Stomach smooth muscle (tissue), 2 donors: ENCODE data around the gene SND1.

Experiments used
- H3K27ac ChIP-seq: one replicate; pipeline ENCODE4 v1.7.0; 2013; ENCODE audit warnings: mild to moderate bottlenecking, low read length, inconsistent platforms
- H3K27me3 ChIP-seq, 2 donors: one replicate each; pipeline ENCODE4 v1.7.0; 2013; ENCODE audit warnings: low read length in 2 of 2; ENCODE audit not compliant: insufficient read depth in 2 of 2, control insufficient read depth in 1 of 2
- H3K36me3 ChIP-seq, 2 donors: one replicate each; pipeline ENCODE4 v1.7.0; 2013; ENCODE audit warnings: low read length in 2 of 2; ENCODE audit not compliant: control insufficient read depth in 2 of 2, insufficient read depth in 2 of 2
- H3K4me1 ChIP-seq: one replicate; pipeline ENCODE4 v1.7.0; 2013; ENCODE audit warnings: low read length; ENCODE audit not compliant: control insufficient read depth, insufficient read depth
- H3K4me3 ChIP-seq, 2 donors: one replicate each; pipeline ENCODE4 v1.7.0; 2013; ENCODE audit warnings: low read length in 2 of 2
- H3K9ac ChIP-seq, 2 donors: one replicate each; pipeline ENCODE4 v1.7.0; 2013; ENCODE audit warnings: low read length in 2 of 2, mild to moderate bottlenecking in 1 of 2
- H3K9me3 ChIP-seq, 2 donors: one replicate each; pipeline ENCODE4 v1.7.0; 2013; ENCODE audit warnings: low read length in 2 of 2; ENCODE audit not compliant: control insufficient read depth in 2 of 2
- donor health status: healthy.
- donor health status: Pancreatic carcinoma.

SND1 gene

GRCh38 chr7:128000854-128001265 is 348.9 kb downstream of the SND1 start:
- Histone ChIP-seq H3K9me3 (no peaks in the 10 kb centered on the region), H3K9ac (no peak overlapping the region), H3K36me3 (peaks cover 0 to 3% of the 10 kb centered on the region in 2 donors), H3K4me3 (no peak overlapping the region), H3K27me3 (no peaks in the 10 kb centered on the region), H3K4me1 (peaks cover 12% of the 10 kb centered on the region), H3K27ac (no peak overlapping the region)

- no peak overlapping the region for H3K4me3 ChIP-seq
- no peak overlapping the region for H3K27ac ChIP-seq
- no peaks in the 10 kb centered on the region for H3K27me3 ChIP-seq
- H3K36me3 ChIP-seq, result peaks cover 3 to 5% of the 10 kb centered on the region in 2 donors
- no peaks in the 10 kb centered on the region for H3K9me3 ChIP-seq
- H3K9ac ChIP-seq, result no peak overlapping the region
- peaks cover 3% of the 10 kb centered on the region for H3K4me1 ChIP-seq
Observed at GRCh38 chr7:128003167-128003566, 351.2 kb downstream of the SND1 start.

GRCh38 chr7:128003787-128004186 is 351.8 kb downstream of the SND1 start:
- no peak overlapping the region for H3K9ac ChIP-seq
- peaks cover 3% of the 10 kb centered on the region for H3K4me1 ChIP-seq
- H3K27me3 ChIP-seq, result no peaks in the 10 kb centered on the region
- no peak overlapping the region for H3K4me3 ChIP-seq
- H3K9me3 ChIP-seq, result no peaks in the 10 kb centered on the region
- peaks cover 2 to 5% of the 10 kb centered on the region in 2 donors for H3K36me3 ChIP-seq
- H3K27ac ChIP-seq, result no peak overlapping the region

GRCh38 chr7:128004623-128005022 is 352.6 kb downstream of the SND1 start:
- no peak overlapping the region for H3K4me3 ChIP-seq
- no peak overlapping the region for H3K9ac ChIP-seq
- H3K9me3 ChIP-seq, result no peaks in the 10 kb centered on the region
- H3K27me3 ChIP-seq, result no peaks in the 10 kb centered on the region
- H3K36me3 ChIP-seq, result peaks cover 0 to 5% of the 10 kb centered on the region in 2 donors
- H3K27ac ChIP-seq, result no peak overlapping the region
- peaks cover 3% of the 10 kb centered on the region for H3K4me1 ChIP-seq

- H3K36me3 ChIP-seq, result peaks cover 0 to 5% of the 10 kb centered on the region in 2 donors
- H3K4me1 ChIP-seq, result peaks cover 3% of the 10 kb centered on the region
- no peaks in the 10 kb centered on the region for H3K9me3 ChIP-seq
- no peak overlapping the region for H3K4me3 ChIP-seq
- H3K27ac ChIP-seq, result no peak overlapping the region
- no peaks in the 10 kb centered on the region for H3K27me3 ChIP-seq
- H3K9ac ChIP-seq, result no peak overlapping the region
Observed at GRCh38 chr7:128005117-128005516, 353.1 kb downstream of the SND1 start.

- Histone ChIP-seq H3K4me3 (no peak overlapping the region), H3K27me3 (no peaks in the 10 kb centered on the region), H3K9ac (no peak overlapping the region), H3K9me3 (no peaks in the 10 kb centered on the region), H3K36me3 (peaks cover 0 to 5% of the 10 kb centered on the region in 2 donors), H3K4me1 (peaks cover 9% of the 10 kb centered on the region), H3K27ac (no peak overlapping the region)
Observed at GRCh38 chr7:128005759-128006159, 353.8 kb downstream of the SND1 start.

GRCh38 chr7:128006550-128007302 is 354.7 kb downstream of the SND1 start:
- peaks cover 0 to 5% of the 10 kb centered on the region in 2 donors for H3K36me3 ChIP-seq
- H3K9ac ChIP-seq, result no peak overlapping the region
- H3K27ac ChIP-seq, result no peak overlapping the region
- H3K4me1 ChIP-seq, result peaks cover 15% of the 10 kb centered on the region
- no peaks in the 10 kb centered on the region for H3K27me3 ChIP-seq
- no peaks in the 10 kb centered on the region for H3K9me3 ChIP-seq
- H3K4me3 ChIP-seq, result no peak overlapping the region

- no peak overlapping the region for H3K4me3 ChIP-seq
- H3K4me1 ChIP-seq, result peaks cover 15% of the 10 kb centered on the region
- no peaks in the 10 kb centered on the region for H3K9me3 ChIP-seq
- H3K9ac ChIP-seq, result no peak overlapping the region
- no peak overlapping the region for H3K27ac ChIP-seq
- no peaks in the 10 kb centered on the region for H3K27me3 ChIP-seq
- H3K36me3 ChIP-seq, result peaks cover 0 to 5% of the 10 kb centered on the region in 2 donors
Observed at GRCh38 chr7:128007303-128007680, 355.3 kb downstream of the SND1 start.

GRCh38 chr7:128008141-128008540 is 356.1 kb downstream of the SND1 start:
- no peaks in the 10 kb centered on the region for H3K27me3 ChIP-seq
- H3K27ac ChIP-seq, result no peak overlapping the region
- peaks cover 15% of the 10 kb centered on the region for H3K4me1 ChIP-seq

GRCh38 chr7:128008744-128009143 is 356.8 kb downstream of the SND1 start:
- Histone ChIP-seq H3K4me1 (peaks cover 12% of the 10 kb centered on the region), H3K27ac (no peak overlapping the region), H3K4me3 (no peak overlapping the region), H3K9ac (no peak overlapping the region), H3K36me3 (peaks cover 0 to 5% of the 10 kb centered on the region in 2 donors), H3K27me3 (no peaks in the 10 kb centered on the region), H3K9me3 (no peaks in the 10 kb centered on the region)

More at GRCh38 chr7:128008141-128008540, 356.1 kb downstream of the SND1 start:
- Histone ChIP-seq H3K9me3 (no peaks in the 10 kb centered on the region), H3K9ac (no peak overlapping the region), H3K4me3 (no peak overlapping the region), H3K36me3 (peaks cover 0 to 5% of the 10 kb centered on the region in 2 donors)

- peaks cover 12% of the 10 kb centered on the region for H3K4me1 ChIP-seq
- H3K9ac ChIP-seq, result no peak overlapping the region
- H3K4me3 ChIP-seq, result no peak overlapping the region
- H3K27me3 ChIP-seq, result no peaks in the 10 kb centered on the region
- peak overlapping the region; percentile 37 for H3K27ac ChIP-seq
- peaks cover 0 to 5% of the 10 kb centered on the region in 2 donors for H3K36me3 ChIP-seq
- no peaks in the 10 kb centered on the region for H3K9me3 ChIP-seq
Observed at GRCh38 chr7:128010391-128011127, 358.6 kb downstream of the SND1 start.
